H9 (cell line): ENCODE data around the gene ZFP62. TPM values are rescaled to one million over a fixed set of nuclear protein-coding genes. Genes with fewer than 3 reads are reported as not detected.
"Not testable (repeated sequence)": the region's sequence is repeated elsewhere in the genome, so short reads cannot be mapped to it uniquely, and the experiment has no call there.

ENCODE experiments used
- DNase-seq: peaks from one replicate; pipeline ENCODE4 v3.0.0-alpha.2; 2017
- H2AFZ ChIP-seq: one replicate; pipeline ENCODE4 v1.6.1; 2013; ENCODE audit warnings: mild to moderate bottlenecking, low read length, control low read depth, moderate library complexity
- H2AK5ac ChIP-seq: 2 replicates; pipeline ENCODE4 v1.6.1; 2013; ENCODE audit warnings: low read length, control low read depth, mixed read lengths; ENCODE audit not compliant: insufficient read length
- H2BK120ac ChIP-seq: one replicate; pipeline ENCODE4 v1.6.1; 2013; ENCODE audit warnings: low read depth, mild to moderate bottlenecking, low read length, control low read depth, inconsistent platforms; ENCODE audit not compliant: poor library complexity, severe bottlenecking
- H2BK12ac ChIP-seq: 2 replicates; pipeline ENCODE4 v1.6.1; 2013; ENCODE audit warnings: low read length, control low read depth, mixed read lengths, low read depth; ENCODE audit not compliant: insufficient read length
- H2BK15ac ChIP-seq: 2 replicates; pipeline ENCODE4 v1.6.1; 2013; ENCODE audit warnings: low read depth, low read length, control low read depth
- H2BK20ac ChIP-seq: one replicate; pipeline ENCODE4 v1.6.1; 2013; ENCODE audit warnings: low read depth, mild to moderate bottlenecking, low read length, control low read depth, inconsistent platforms; ENCODE audit not compliant: poor library complexity, severe bottlenecking
- H2BK5ac ChIP-seq: 2 replicates; pipeline ENCODE4 v1.6.1; 2013; ENCODE audit warnings: low read length, control low read depth, mixed read lengths; ENCODE audit not compliant: insufficient read length
- H3K14ac ChIP-seq: 2 replicates; pipeline ENCODE4 v1.6.1; 2013; ENCODE audit warnings: low read length, control low read depth; ENCODE audit not compliant: insufficient read depth
- H3K18ac ChIP-seq: 2 replicates; pipeline ENCODE4 v1.6.1; 2013; ENCODE audit warnings: low read depth, mild to moderate bottlenecking, mixed read lengths, low read length, control low read depth; ENCODE audit not compliant: insufficient read length
- H3K23ac ChIP-seq: 2 replicates; pipeline ENCODE4 v1.6.1; 2013; ENCODE audit warnings: low read length, control low read depth, mixed read lengths, low read depth; ENCODE audit not compliant: insufficient read length
- H3K23me2 ChIP-seq: 2 replicates; pipeline ENCODE4 v1.6.1; 2013; ENCODE audit warnings: low read depth, mild to moderate bottlenecking, mixed read lengths, low read length, control low read depth; ENCODE audit not compliant: insufficient read length, poor library complexity, severe bottlenecking
- H3K27ac ChIP-seq: 2 replicates; pipeline ENCODE4 v1.5.1; 2013; ENCODE audit warnings: low read length, control low read depth, mixed read lengths, low read depth; ENCODE audit not compliant: insufficient read length
- H3K27me3 ChIP-seq: 2 replicates; pipeline ENCODE4 v1.6.1; 2013; ENCODE audit warnings: low read length, control low read depth, inconsistent platforms; ENCODE audit not compliant: insufficient read depth
- H3K4ac ChIP-seq: 2 replicates; pipeline ENCODE4 v1.6.1; 2013; ENCODE audit warnings: low read depth, mild to moderate bottlenecking, control low read depth, inconsistent platforms, low read length, moderate library complexity
- H3K4me1 ChIP-seq: 2 replicates; pipeline ENCODE4 v1.6.1; 2013; ENCODE audit warnings: low read length, control low read depth, inconsistent platforms; ENCODE audit not compliant: insufficient read depth
- H3K4me2 ChIP-seq: 2 replicates; pipeline ENCODE4 v1.6.1; 2013; ENCODE audit warnings: low read length, control low read depth, mixed read lengths; ENCODE audit not compliant: insufficient read length, insufficient read depth
- H3K56ac ChIP-seq: 2 replicates; pipeline ENCODE4 v1.6.1; 2013; ENCODE audit warnings: low read depth, mild to moderate bottlenecking, mixed read lengths, low read length, control low read depth; ENCODE audit not compliant: insufficient read length
- H3K79me1 ChIP-seq: 2 replicates; pipeline ENCODE4 v1.6.1; 2013; ENCODE audit warnings: low read depth, mild to moderate bottlenecking, moderate library complexity, low read length, control low read depth, inconsistent platforms; ENCODE audit not compliant: insufficient read depth, poor library complexity, severe bottlenecking
- H3K79me2 ChIP-seq: 2 replicates; pipeline ENCODE4 v1.6.1; 2013; ENCODE audit warnings: low read length, control low read depth, inconsistent platforms; ENCODE audit not compliant: insufficient read depth
- H3K9ac ChIP-seq: 2 replicates; pipeline ENCODE4 v1.6.1; 2013; ENCODE audit warnings: low read length, control low read depth, mixed read lengths; ENCODE audit not compliant: insufficient read length; ENCODE audit errors: extremely low read depth
- H3K9me3 ChIP-seq: one replicate; pipeline ENCODE4 v1.6.1; 2013; ENCODE audit warnings: low read depth, low read length, inconsistent platforms; ENCODE audit not compliant: control insufficient read depth
- H3T11ph ChIP-seq: one replicate; pipeline ENCODE4 v1.6.1; 2013; ENCODE audit warnings: mild to moderate bottlenecking, low read length, control low read depth, inconsistent platforms
- H4K20me1 ChIP-seq: one replicate; pipeline ENCODE4 v1.6.1; 2013; ENCODE audit not compliant: control insufficient read depth, insufficient read length, insufficient read depth
- H4K5ac ChIP-seq: 2 replicates; pipeline ENCODE4 v1.6.1; 2013; ENCODE audit warnings: low read depth, mild to moderate bottlenecking, mixed read lengths, low read length, control low read depth; ENCODE audit not compliant: insufficient read length
- H4K8ac ChIP-seq: replicated peaks from 2 replicates; pipeline ENCODE4 v1.6.1; 2013; ENCODE audit warnings: low read length, control low read depth, mixed read lengths, low read depth; ENCODE audit not compliant: insufficient read length
- H4K91ac ChIP-seq: 2 replicates; pipeline ENCODE4 v1.6.1; 2013; ENCODE audit warnings: low read depth, mild to moderate bottlenecking, moderate library complexity, mixed read lengths, low read length, control low read depth; ENCODE audit not compliant: insufficient read length
- H3K27ac Mint-ChIP-seq, 3 experiments: 2 replicates in 2 of 3; 3 replicates in 1 of 3; pipeline ENCODE4 v1.8.0; 2020 to 2021; ENCODE audit warnings: mixed read lengths in 3 of 3, mild to moderate bottlenecking in 1 of 3, moderate library complexity in 1 of 3
- H3K27me3 Mint-ChIP-seq: 2 replicates; pipeline ENCODE4 v1.8.0; 2021; ENCODE audit warnings: low read depth, mild to moderate bottlenecking, moderate library complexity, mixed read lengths
- H3K36me3 Mint-ChIP-seq, 3 experiments: 2 replicates in 2 of 3; 3 replicates in 1 of 3; pipeline ENCODE4 v1.8.0; 2020 to 2021; ENCODE audit warnings: low read depth in 3 of 3, mixed read lengths in 3 of 3; ENCODE audit not compliant: insufficient read depth in 1 of 3
- H3K4me1 Mint-ChIP-seq, 2 experiments: 2 replicates each; pipeline ENCODE4 v1.8.0; 2020; ENCODE audit warnings: mixed read lengths in 2 of 2
- H3K4me3 Mint-ChIP-seq, 2 experiments: 2 replicates in 1 of 2; 3 replicates in 1 of 2; pipeline ENCODE4 v1.8.0; 2020 to 2021; ENCODE audit warnings: mild to moderate bottlenecking in 2 of 2, mixed read lengths in 2 of 2, moderate library complexity in 1 of 2
- H3K9me3 Mint-ChIP-seq, 2 experiments: 2 replicates in 1 of 2; 3 replicates in 1 of 2; pipeline ENCODE4 v1.8.0; 2020; ENCODE audit warnings: mild to moderate bottlenecking in 2 of 2, mixed read lengths in 2 of 2, moderate library complexity in 1 of 2
- WGBS: extraction: QIAGEN DNeasy Blood & Tissue Kit; methylation state at CpG from one replicate; pipeline ENCODE4 v1.1.7; 2013; ENCODE audit warnings: missing lambda C conversion rate, low lambda C conversion rate, mixed read lengths; ENCODE audit not compliant: insufficient read length; ENCODE audit errors: extremely low coverage; 5-methylcytosine and 5-hydroxymethylcytosine counted together
- total RNA-seq: library from RNA; stranded (reverse); gene quantifications from 2 replicates; pipeline ENCODE4 v1.2.1, GENCODE V29; 2021
- TF ChIP-seq, protein P1 (sequence below): fragments of 200-600 bp; sonication (generic); conservative IDR thresholded peaks from 3 replicates; pipeline ENCODE4 v1.8.0; 2021; ENCODE audit warnings: antibody characterized with exemption, mild to moderate bottlenecking

ZFP62 gene
- total RNA-seq, 1 experiment from 2014 or later: 16.2 TPM

- no peak within 1 kb of the TSS for H4K5ac ChIP-seq
- no peaks in the 10 kb centered on the region for H3K9me3 ChIP-seq
- H2BK5ac ChIP-seq: no peak within 1 kb of the TSS
- no peak within 1 kb of the TSS for H4K91ac ChIP-seq
- no peak within 1 kb of the TSS for H3K14ac ChIP-seq
- no peak within 1 kb of the TSS for H2AFZ ChIP-seq
- no peak within 1 kb of the TSS for H2BK120ac ChIP-seq
- H4K20me1 ChIP-seq: no peaks in the 10 kb centered on the region
- no CpG with 5 or more reads among the region's 9 CpGs for WGBS
- H3K27me3 ChIP-seq: no peaks in the 10 kb centered on the region
- TF ChIP-seq, protein P1, sequence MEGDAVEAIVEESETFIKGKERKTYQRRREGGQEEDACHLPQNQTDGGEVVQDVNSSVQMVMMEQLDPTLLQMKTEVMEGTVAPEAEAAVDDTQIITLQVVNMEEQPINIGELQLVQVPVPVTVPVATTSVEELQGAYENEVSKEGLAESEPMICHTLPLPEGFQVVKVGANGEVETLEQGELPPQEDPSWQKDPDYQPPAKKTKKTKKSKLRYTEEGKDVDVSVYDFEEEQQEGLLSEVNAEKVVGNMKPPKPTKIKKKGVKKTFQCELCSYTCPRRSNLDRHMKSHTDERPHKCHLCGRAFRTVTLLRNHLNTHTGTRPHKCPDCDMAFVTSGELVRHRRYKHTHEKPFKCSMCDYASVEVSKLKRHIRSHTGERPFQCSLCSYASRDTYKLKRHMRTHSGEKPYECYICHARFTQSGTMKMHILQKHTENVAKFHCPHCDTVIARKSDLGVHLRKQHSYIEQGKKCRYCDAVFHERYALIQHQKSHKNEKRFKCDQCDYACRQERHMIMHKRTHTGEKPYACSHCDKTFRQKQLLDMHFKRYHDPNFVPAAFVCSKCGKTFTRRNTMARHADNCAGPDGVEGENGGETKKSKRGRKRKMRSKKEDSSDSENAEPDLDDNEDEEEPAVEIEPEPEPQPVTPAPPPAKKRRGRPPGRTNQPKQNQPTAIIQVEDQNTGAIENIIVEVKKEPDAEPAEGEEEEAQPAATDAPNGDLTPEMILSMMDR: no peak
- no peaks in the 10 kb centered on the region for H3K79me2 ChIP-seq
- H4K8ac ChIP-seq: no peak within 1 kb of the TSS
- no peak for DNase-seq
- no peak within 1 kb of the TSS for H2AK5ac ChIP-seq
- no peak within 1 kb of the TSS for H2BK20ac ChIP-seq
- no peak within 1 kb of the TSS for H2BK15ac ChIP-seq
- H3T11ph ChIP-seq: no peak within 1 kb of the TSS
- Mint-ChIP-seq H3K9me3 (peaks cover 13 to 32% of the 10 kb centered on the region in 2 experiments; a peak in 4 of 5 replicates), H3K4me1 (no peaks in the 10 kb centered on the region), H3K36me3 (no peaks in the 10 kb centered on the region; a peak in 1 of 7 replicates), H3K27me3 (peaks cover 17% of the 10 kb centered on the region), H3K27ac (no peak within 1 kb of the TSS; a peak in 1 of 7 replicates), H3K4me3 (no peak within 1 kb of the TSS)
- no peak within 1 kb of the TSS for H3K23ac ChIP-seq
- H3K4me2 ChIP-seq: no peak within 1 kb of the TSS
- H3K79me1 ChIP-seq: no peaks in the 10 kb centered on the region
- H2BK12ac ChIP-seq: no peak within 1 kb of the TSS
- H3K56ac ChIP-seq: no peak within 1 kb of the TSS
- no peak within 1 kb of the TSS for H3K9ac ChIP-seq
- H3K18ac ChIP-seq: no peak within 1 kb of the TSS
- no peaks in the 10 kb centered on the region for H3K23me2 ChIP-seq
- H3K4ac ChIP-seq: no peak within 1 kb of the TSS
- H3K4me1 ChIP-seq: no peaks in the 10 kb centered on the region
- H3K27ac ChIP-seq: no peak within 1 kb of the TSS
Observed at GRCh38 chr5:180898621-180899246, 37.7 kb upstream of the ZFP62 start, which contains the start of gene BTNL8. TSS of gene BTNL8 (plus strand) at chr5:180899159. CDS start at chr5:180899311, 152 bp downstream.

DNA sequence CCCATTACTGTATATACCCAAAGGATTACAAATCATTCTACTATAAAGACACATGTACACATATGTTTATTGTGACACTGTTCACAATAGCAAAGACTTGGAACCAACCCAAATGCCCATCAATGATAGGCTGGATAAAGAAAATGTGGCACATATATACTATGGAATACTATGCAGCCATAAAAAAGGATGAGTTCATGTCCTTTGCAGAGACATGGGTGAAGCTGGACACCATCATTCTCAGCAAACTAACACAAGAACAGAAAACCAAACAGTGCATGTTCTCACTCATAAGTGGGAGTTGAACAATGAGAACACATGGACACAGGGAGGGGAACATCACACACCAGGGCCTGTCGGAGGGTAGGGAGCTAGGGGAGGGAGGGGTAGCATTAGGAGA lies 34.3 kb upstream of the ZFP62 start:
- not testable (repeated sequence) for H3K27ac ChIP-seq, H3K4me1 Mint-ChIP-seq, H4K8ac ChIP-seq, H3K27me3 ChIP-seq, H3K36me3 Mint-ChIP-seq, H3K56ac ChIP-seq, H3K9me3 ChIP-seq, H3K4me1 ChIP-seq, DNase-seq, H3K79me1 ChIP-seq, H4K5ac ChIP-seq, H3K27ac Mint-ChIP-seq, H2BK5ac ChIP-seq, H3K4me2 ChIP-seq, H2BK12ac ChIP-seq, H3K23ac ChIP-seq, H4K91ac ChIP-seq, H4K20me1 ChIP-seq, H3T11ph ChIP-seq, H2AK5ac ChIP-seq, H3K4ac ChIP-seq, H2BK120ac ChIP-seq, H2AFZ ChIP-seq, H3K9ac ChIP-seq, H3K14ac ChIP-seq, H2BK15ac ChIP-seq, H3K4me3 Mint-ChIP-seq, H3K79me2 ChIP-seq, H3K18ac ChIP-seq, H3K23me2 ChIP-seq, H2BK20ac ChIP-seq
- peaks cover 51% of the 10 kb centered on the region for H3K27me3 Mint-ChIP-seq
- H3K9me3 Mint-ChIP-seq: peaks cover 15 to 34% of the 10 kb centered on the region in 2 experiments; a peak in 4 of 5 replicates
- WGBS: no CpG with 5 or more reads among the region's 1 CpG
